Keratinocyte (primary cell): Measurements from ENCODE around the gene SPRY1. TPM values are rescaled to one million over a fixed set of nuclear protein-coding genes. Genes with fewer than 3 reads are reported as not detected.

Experiments used
- DNase-seq: peaks from one replicate; pipeline ENCODE4 v3.0.0-alpha.2; 2011; ENCODE audit warnings: low read depth, missing footprints, low spot score
- FAIRE-seq: peaks from 2 replicates; lab custom pipeline; 2011; peaks lifted over from hg19 to GRCh38; lab: Jason Lieb, UNC
- H2AFZ ChIP-seq: 2 replicates; pipeline ENCODE4 v1.6.0; 2012; ENCODE audit warnings: low read length, control low read depth, inconsistent platforms; ENCODE audit not compliant: control insufficient read depth
- H3K27ac ChIP-seq: 2 replicates; pipeline ENCODE4 v1.5.1; 2011; ENCODE audit warnings: low read length; ENCODE audit not compliant: control insufficient read depth, insufficient read depth
- H3K27me3 ChIP-seq: 3 replicates; pipeline ENCODE4 v1.6.0; 2011; ENCODE audit warnings: low read length; ENCODE audit not compliant: control insufficient read depth, insufficient read depth; ENCODE audit errors: extremely low read depth
- H3K36me3 ChIP-seq, 2 experiments: 2 replicates in 1 of 2; 3 replicates in 1 of 2; pipeline ENCODE4 v1.5.1; 2011; ENCODE audit warnings: low read length in 2 of 2, mild to moderate bottlenecking in 1 of 2; ENCODE audit not compliant: control insufficient read depth in 2 of 2, insufficient read depth in 2 of 2; ENCODE audit errors: extremely low read depth in 1 of 2
- H3K4me1 ChIP-seq: 3 replicates; pipeline ENCODE4 v1.5.1; 2011; ENCODE audit warnings: low read length; ENCODE audit not compliant: control insufficient read depth, insufficient read depth; ENCODE audit errors: extremely low read depth
- H3K4me2 ChIP-seq: 3 replicates; pipeline ENCODE4 v1.6.0; 2011; ENCODE audit warnings: low read depth, low read length; ENCODE audit not compliant: control insufficient read depth, insufficient read depth; ENCODE audit errors: extremely low read depth
- H3K4me3 ChIP-seq, 3 experiments: fragments of 200-600 bp in 1 of 3; sonication (generic) in 1 of 3; 2 replicates in 2 of 3; 3 replicates in 1 of 3; pipeline ENCODE4 v1.5.1; 2011 to 2016; ENCODE audit warnings: low read length in 3 of 3, mild to moderate bottlenecking in 3 of 3, control low read depth in 2 of 3, inconsistent platforms in 1 of 3, low read depth in 1 of 3, mixed read lengths in 1 of 3, mixed run types in 1 of 3, moderate library complexity in 1 of 3; ENCODE audit not compliant: control insufficient read depth in 2 of 3, insufficient read depth in 2 of 3; ENCODE audit errors: extremely low read depth in 1 of 3
- H3K79me2 ChIP-seq: 2 replicates; pipeline ENCODE4 v1.6.0; 2012; ENCODE audit warnings: low read length; ENCODE audit not compliant: control insufficient read depth, insufficient read depth
- H3K9ac ChIP-seq: 3 replicates; pipeline ENCODE4 v1.6.0; 2011; ENCODE audit warnings: low read length; ENCODE audit not compliant: control insufficient read depth, insufficient read depth; ENCODE audit errors: extremely low read depth
- H3K9me1 ChIP-seq: 3 replicates; pipeline ENCODE4 v1.6.0; 2011; ENCODE audit warnings: low read length; ENCODE audit not compliant: control insufficient read depth, insufficient read depth; ENCODE audit errors: extremely low read depth
- H3K9me3 ChIP-seq: 2 replicates; pipeline ENCODE4 v1.5.1; 2012; ENCODE audit warnings: low read depth, low read length; ENCODE audit not compliant: control insufficient read depth
- H4K20me1 ChIP-seq: 3 replicates; pipeline ENCODE4 v1.6.0; 2011; ENCODE audit warnings: low read length; ENCODE audit not compliant: control insufficient read depth, insufficient read depth; ENCODE audit errors: extremely low read depth
- EZH2 ChIP-seq: IDR thresholded peaks from one replicate; pipeline ENCODE4 v1.6.1; 2012; ENCODE audit warnings: inconsistent platforms, mild to moderate bottlenecking, low read length, moderate library complexity
- dilution Hi-C: fragments of 300-500 bp; cut with MboI; formaldehyde crosslinking; loops from one replicate; pipeline ENCODE4 v1.7.0; 2020; ENCODE audit warnings: low sequenced_read_pairs; ENCODE audit not compliant: extremely low pct_ligation_motif_present
- polyA plus RNA-seq, 5 experiments: library from polyadenylated mRNA; depleted of rRNA in 3 of 5; stranded (reverse) in 3 of 5; stranded (forward) in 1 of 5; unstranded in 1 of 5; fragments of >200 nt; gene quantifications; 1 replicate in 1 of 5; 2 replicates in 3 of 5; 3 replicates in 1 of 5; pipeline versions ENCODE4 v1.2.1 to v1.2.3, GENCODE V29; 2011 to 2012; ENCODE audit warnings: missing spikeins in 2 of 5, low read depth in 1 of 5, low replicate concordance in 1 of 5
- TF ChIP-seq, protein P1 (sequence below), 3 experiments: IDR thresholded peaks in 1 of 3; conservative IDR thresholded peaks in 1 of 3; optimal IDR thresholded peaks in 1 of 3; 2 replicates in 2 of 3; 3 replicates in 1 of 3; pipeline versions ENCODE3 to v1.5.1; 2011; ENCODE audit warnings: low read length in 3 of 3, mild to moderate bottlenecking in 3 of 3, moderate library complexity in 2 of 3, control low read depth in 1 of 3, inconsistent platforms in 1 of 3; ENCODE audit not compliant: insufficient read depth in 2 of 3; ENCODE audit errors: extremely low read depth in 1 of 3

The SPRY1 gene
- polyA plus RNA-seq, 1 donor (not counting 4 experiments of a cell fraction or from before 2014, with no cell fraction given) = 3.6 TPM

DNA sequence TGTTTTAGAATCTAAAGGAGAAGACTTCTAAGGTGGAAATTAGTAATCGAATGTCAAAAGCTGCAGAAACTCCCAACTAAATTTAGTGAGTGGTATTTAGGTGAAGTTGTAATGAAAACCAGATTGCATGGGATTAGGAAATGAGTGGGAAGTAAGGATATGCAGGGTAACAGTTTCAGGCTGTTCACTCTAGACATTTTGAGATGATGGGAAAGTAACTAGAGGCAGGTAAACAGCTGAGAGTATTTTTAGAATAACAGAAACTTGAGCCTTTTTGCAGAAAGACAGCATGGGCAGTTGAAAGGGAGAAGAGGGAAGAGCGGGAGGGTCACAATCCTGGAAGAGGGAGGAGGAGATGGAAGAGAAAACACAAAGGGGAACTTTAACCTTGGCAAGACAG lies 12.7 kb downstream of the SPRY1 start:
- no peak overlapping the region for H3K4me3 ChIP-seq
- peaks cover 6% of the 10 kb centered on the region for H3K4me1 ChIP-seq
- no peaks in the 10 kb centered on the region for H3K9me3 ChIP-seq
- no peak for TF ChIP-seq EZH2
- TF ChIP-seq, protein P1, sequence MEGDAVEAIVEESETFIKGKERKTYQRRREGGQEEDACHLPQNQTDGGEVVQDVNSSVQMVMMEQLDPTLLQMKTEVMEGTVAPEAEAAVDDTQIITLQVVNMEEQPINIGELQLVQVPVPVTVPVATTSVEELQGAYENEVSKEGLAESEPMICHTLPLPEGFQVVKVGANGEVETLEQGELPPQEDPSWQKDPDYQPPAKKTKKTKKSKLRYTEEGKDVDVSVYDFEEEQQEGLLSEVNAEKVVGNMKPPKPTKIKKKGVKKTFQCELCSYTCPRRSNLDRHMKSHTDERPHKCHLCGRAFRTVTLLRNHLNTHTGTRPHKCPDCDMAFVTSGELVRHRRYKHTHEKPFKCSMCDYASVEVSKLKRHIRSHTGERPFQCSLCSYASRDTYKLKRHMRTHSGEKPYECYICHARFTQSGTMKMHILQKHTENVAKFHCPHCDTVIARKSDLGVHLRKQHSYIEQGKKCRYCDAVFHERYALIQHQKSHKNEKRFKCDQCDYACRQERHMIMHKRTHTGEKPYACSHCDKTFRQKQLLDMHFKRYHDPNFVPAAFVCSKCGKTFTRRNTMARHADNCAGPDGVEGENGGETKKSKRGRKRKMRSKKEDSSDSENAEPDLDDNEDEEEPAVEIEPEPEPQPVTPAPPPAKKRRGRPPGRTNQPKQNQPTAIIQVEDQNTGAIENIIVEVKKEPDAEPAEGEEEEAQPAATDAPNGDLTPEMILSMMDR (optimal IDR thresholded peaks at IDR 0.05 in 1 of 3, IDR thresholded peaks at IDR 0.05 in 1 of 3, conservative IDR thresholded peaks at IDR 0.05 in 1 of 3; ENCODE audit: extremely low read depth in 1 of 3, insufficient read depth in 2 of 3, low read length in 3 of 3) = no peak
- FAIRE-seq (no peak), DNase-seq (no peak)
- dilution Hi-C loops = no loop called here
- H3K4me2 ChIP-seq = no peak overlapping the region
- no peaks in the 10 kb centered on the region for H3K36me3 ChIP-seq
- H3K9me1 ChIP-seq = no peaks in the 10 kb centered on the region
- H3K27ac ChIP-seq = no peak overlapping the region
- H2AFZ ChIP-seq = no peak overlapping the region
- no peaks in the 10 kb centered on the region for H4K20me1 ChIP-seq
- H3K9ac ChIP-seq = no peak overlapping the region
- no peaks in the 10 kb centered on the region for H3K79me2 ChIP-seq
- no peaks in the 10 kb centered on the region for H3K27me3 ChIP-seq

DNA sequence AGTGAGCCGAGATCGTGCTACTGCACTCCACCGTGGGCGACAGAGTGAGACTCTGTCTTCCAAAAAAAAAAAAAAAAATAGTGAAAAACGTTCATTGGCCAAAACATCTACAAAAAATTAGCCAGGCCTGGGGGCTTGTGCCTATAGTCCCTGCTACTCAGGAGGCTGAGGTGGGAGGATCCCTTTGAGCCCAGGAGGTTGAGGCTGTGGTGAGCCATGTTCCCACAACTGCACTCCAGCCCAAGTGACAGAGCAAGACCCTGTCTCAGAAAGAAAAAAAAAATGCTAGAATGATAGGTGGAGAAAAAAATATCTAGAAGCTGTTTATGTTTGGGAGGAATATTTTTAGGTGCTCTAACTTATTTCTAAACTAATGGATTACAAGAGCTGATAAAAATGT lies 14.9 kb downstream of the SPRY1 start:
- no peaks in the 10 kb centered on the region for H3K9me1 ChIP-seq
- dilution Hi-C loops = no loop called here
- no peak for FAIRE-seq

More for the DNA sequence above, 14.9 kb downstream of the SPRY1 start:
- H3K27me3 ChIP-seq = no peaks in the 10 kb centered on the region
- no peak overlapping the region for H3K4me3 ChIP-seq
- no peak for DNase-seq
- H3K9me3 ChIP-seq = no peaks in the 10 kb centered on the region
- H3K27ac ChIP-seq = no peak overlapping the region
- no peaks in the 10 kb centered on the region for H4K20me1 ChIP-seq
- TF ChIP-seq, protein P1 (optimal IDR thresholded peaks at IDR 0.05 in 1 of 3, IDR thresholded peaks at IDR 0.05 in 1 of 3, conservative IDR thresholded peaks at IDR 0.05 in 1 of 3; ENCODE audit: extremely low read depth in 1 of 3, insufficient read depth in 2 of 3, low read length in 3 of 3) = no peak
- TF ChIP-seq EZH2 = no peak
- no peaks in the 10 kb centered on the region for H3K79me2 ChIP-seq
- no peak overlapping the region for H3K9ac ChIP-seq
- H3K4me2 ChIP-seq = no peak overlapping the region
- no peak overlapping the region for H2AFZ ChIP-seq
- H3K4me1 ChIP-seq = peaks cover 17% of the 10 kb centered on the region
- H3K36me3 ChIP-seq = no peaks in the 10 kb centered on the region
